Osteoblast (primary cell): ENCODE data around the gene CHST6. TPM values are rescaled to one million over a fixed set of nuclear protein-coding genes. Genes with fewer than 3 reads are reported as not detected.

ENCODE experiments used
- DNase-seq: peaks from one replicate; pipeline ENCODE4 v3.0.0; 2011; ENCODE audit warnings: low spot score, mixed read lengths; ENCODE audit not compliant: insufficient read length; ENCODE audit errors: missing footprints
- H2AFZ ChIP-seq: 2 replicates; pipeline ENCODE4 v1.6.0; 2011; ENCODE audit warnings: mild to moderate bottlenecking, low read length
- H3K27ac ChIP-seq: 2 replicates; pipeline ENCODE4 v1.5.1; 2011; ENCODE audit warnings: mild to moderate bottlenecking, low read depth, low read length, moderate library complexity
- H3K27me3 ChIP-seq: 2 replicates; pipeline ENCODE4 v1.6.0; 2012; ENCODE audit warnings: mild to moderate bottlenecking, control low read depth, inconsistent platforms, low read length, moderate library complexity; ENCODE audit not compliant: insufficient read depth
- H3K36me3 ChIP-seq: 2 replicates; pipeline ENCODE4 v1.5.1; 2011; ENCODE audit warnings: mild to moderate bottlenecking, low read length, control low read depth, moderate library complexity; ENCODE audit not compliant: insufficient read depth
- H3K4me1 ChIP-seq: 2 replicates; pipeline ENCODE4 v1.5.1; 2011; ENCODE audit warnings: mild to moderate bottlenecking, low read length, control low read depth, moderate library complexity; ENCODE audit not compliant: insufficient read depth
- H3K4me2 ChIP-seq: 2 replicates; pipeline ENCODE4 v1.6.0; 2011; ENCODE audit warnings: mild to moderate bottlenecking, low read length; ENCODE audit not compliant: insufficient read depth
- H3K4me3 ChIP-seq: fragments of 200-600 bp; sonication (generic); 3 replicates; pipeline ENCODE4 v1.5.1; 2012; ENCODE audit warnings: mild to moderate bottlenecking, low read length, inconsistent platforms; ENCODE audit not compliant: insufficient read depth
- H3K79me2 ChIP-seq: 2 replicates; pipeline ENCODE4 v1.6.0; 2012; ENCODE audit warnings: mild to moderate bottlenecking, low read length, control low read depth, inconsistent platforms; ENCODE audit not compliant: insufficient read depth
- H3K9me3 ChIP-seq: 2 replicates; pipeline ENCODE4 v1.5.1; 2011; ENCODE audit warnings: low read depth, low read length, control low read depth
- H4K20me1 ChIP-seq: 2 replicates; pipeline ENCODE4 v1.6.0; 2012; ENCODE audit warnings: mild to moderate bottlenecking, low read length, control low read depth; ENCODE audit not compliant: insufficient read depth
- CTCF ChIP-seq: IDR thresholded peaks from 2 replicates; pipeline ENCODE4 v1.5.1; 2011; ENCODE audit warnings: mild to moderate bottlenecking, low read depth, low read length, moderate library complexity; ENCODE audit errors: extremely low read depth
- total RNA-seq: library from RNA; depleted of rRNA; stranded (reverse); fragments of >200 nt; gene quantifications from 2 replicates; pipeline ENCODE4 v1.2.3, GENCODE V29; 2012

The CHST6 gene
- total RNA-seq, 1 donor, result 1.1 TPM

- Histone ChIP-seq H2AFZ (no peak overlapping the region), H3K79me2 (peaks cover 85% of the 10 kb centered on the region), H3K27me3 (no peaks in the 10 kb centered on the region), H3K4me2 (no peak overlapping the region), H3K9me3 (no peaks in the 10 kb centered on the region), H4K20me1 (peaks cover 34% of the 10 kb centered on the region), H3K4me3 (no peak overlapping the region), H3K4me1 (no peaks in the 10 kb centered on the region), H3K36me3 (no peaks in the 10 kb centered on the region), H3K27ac (no peak overlapping the region)
- no peak for TF ChIP-seq CTCF
- no peak for DNase-seq
Measured at GRCh38 chr16:75455677-75456076, 39.6 kb downstream of the CHST6 start.

GRCh38 chr16:75452464-75453190 is 42.6 kb downstream of the CHST6 start:
- TF ChIP-seq CTCF, result no peak
- H2AFZ ChIP-seq, result no peak overlapping the region

GRCh38 chr16:75446416-75446815 is 48.8 kb downstream of the CHST6 start:
- Histone ChIP-seq H3K79me2 (peaks cover 7% of the 10 kb centered on the region), H3K9me3 (no peaks in the 10 kb centered on the region), H3K4me3 (no peak overlapping the region), H4K20me1 (no peaks in the 10 kb centered on the region), H2AFZ (no peak overlapping the region), H3K27me3 (no peaks in the 10 kb centered on the region), H3K27ac (no peak overlapping the region), H3K4me2 (no peak overlapping the region), H3K4me1 (no peaks in the 10 kb centered on the region), H3K36me3 (peaks cover 7% of the 10 kb centered on the region)
- TF ChIP-seq CTCF, result no peak
- DNase-seq, result no peak

More at GRCh38 chr16:75452464-75453190, 42.6 kb downstream of the CHST6 start:
- no peaks in the 10 kb centered on the region for H3K4me1 ChIP-seq
- H3K27ac ChIP-seq, result no peak overlapping the region
- peaks cover 26% of the 10 kb centered on the region for H4K20me1 ChIP-seq
- DNase-seq, result no peak
- peaks cover 58% of the 10 kb centered on the region for H3K79me2 ChIP-seq
- no peak overlapping the region for H3K4me3 ChIP-seq
- no peaks in the 10 kb centered on the region for H3K9me3 ChIP-seq
- no peak overlapping the region for H3K4me2 ChIP-seq
- H3K36me3 ChIP-seq, result peaks cover 7% of the 10 kb centered on the region
- no peaks in the 10 kb centered on the region for H3K27me3 ChIP-seq

- Histone ChIP-seq H3K36me3 (peaks cover 5% of the 10 kb centered on the region), H3K4me3 (no peak overlapping the region), H4K20me1 (no peaks in the 10 kb centered on the region), H3K4me2 (no peak overlapping the region), H2AFZ (no peak overlapping the region), H3K27ac (no peak overlapping the region), H3K27me3 (no peaks in the 10 kb centered on the region), H3K9me3 (no peaks in the 10 kb centered on the region), H3K4me1 (no peaks in the 10 kb centered on the region), H3K79me2 (peaks cover 2% of the 10 kb centered on the region)
- DNase-seq, result no peak
- TF ChIP-seq CTCF, result no peak
Measured at GRCh38 chr16:75445298-75445697, 49.9 kb downstream of the CHST6 start.
